ENCODE data around the gene DDX41. TPM values are rescaled to one million over a fixed set of nuclear protein-coding genes. Genes with fewer than 3 reads are reported as not detected.

Gene DDX41
- total and polyA plus RNA-seq, 2 of the 13 experiments (the other 11 are each of a cell fraction or from before 2014, with no cell fraction given), result 62.8 to 105 TPM

- TF ChIP-seq ZNF512 (CRISPR knock-in tag; IDR thresholded peaks at IDR 0.05) (no peak), ZNF136 (CRISPR knock-in tag; IDR thresholded peaks at IDR 0.05; ENCODE audit: low read depth) (no peak; the same call in 1 of the 2 replicates), ZNF607 (CRISPR knock-in tag; IDR thresholded peaks at IDR 0.05; ENCODE audit: borderline replicate concordance) (peak; percentile 70; the same call in 1 of the 2 replicates), ZNF225 (CRISPR knock-in tag; IDR thresholded peaks at IDR 0.05) (no peak; the same call in 1 of the 2 replicates), ZNF350 (CRISPR knock-in tag; IDR thresholded peaks at IDR 0.05; ENCODE audit: borderline replicate concordance, low read depth) (peak; percentile 98), ZNF710 (CRISPR knock-in tag; IDR thresholded peaks at IDR 0.05; ENCODE audit: borderline replicate concordance) (peak; percentile 81; the same call in 1 of the 2 replicates), CC2D1A (CRISPR knock-in tag; IDR thresholded peaks at IDR 0.05) (no peak), HDAC1 (CRISPR knock-in tag; IDR thresholded peaks at IDR 0.05) (peak; percentile 99), SMAD9 (CRISPR knock-in tag; IDR thresholded peaks at IDR 0.05) (no peak), HMG20B (CRISPR knock-in tag; conservative IDR thresholded peaks at IDR 0.05) (0 out of 2 replicates have a peak, but pooled peaks have one; percentile 9), TBP (CRISPR knock-in tag; IDR thresholded peaks at IDR 0.05) (no peak), KDM3A (CRISPR knock-in tag; IDR thresholded peaks at IDR 0.05; ENCODE audit: low read depth) (0 out of 2 replicates have a peak, but pooled peaks have one; percentile 76), ZNF501 (CRISPR knock-in tag; IDR thresholded peaks at IDR 0.05) (peak; percentile 72), ARID5B (CRISPR knock-in tag; IDR thresholded peaks at IDR 0.05) (peak; percentile 66; the same call in 1 of the 2 replicates), BCL6 (CRISPR knock-in tag; IDR thresholded peaks at IDR 0.05) (0 out of 2 replicates have a peak, but pooled peaks have one; percentile 39), THYN1 (CRISPR knock-in tag; IDR thresholded peaks at IDR 0.05; ENCODE audit: borderline replicate concordance, low read depth) (no peak), KMT2B (CRISPR knock-in tag; IDR thresholded peaks at IDR 0.05) (peak; percentile 94)
Observed at GRCh38 chr5:177516601-177517568, at the start of gene DDX41 (continued).

Data from HepG2 (cell line).